MM.1S (cell line): ENCODE data around the gene CUL7.

Source experiments
- DNase-seq: peaks from one replicate; pipeline ENCODE4 v3.0.0-alpha.2; 2015
- H2AFZ ChIP-seq: fragments of 300-600 bp; sonication (generic); 2 replicates; pipeline ENCODE4 v1.6.0; 2016; ENCODE audit warnings: antibody characterized with exemption, low read length
- H3F3A ChIP-seq: fragments of 300-600 bp; sonication (generic); 2 replicates; pipeline ENCODE4 v1.6.1; 2016; ENCODE audit warnings: mild to moderate bottlenecking, antibody characterized with exemption, low read length, moderate library complexity, mixed read lengths; ENCODE audit not compliant: insufficient read depth
- H3K27ac ChIP-seq: fragments of 300-600 bp; sonication (generic); 2 replicates; pipeline ENCODE4 v1.5.1; 2016; ENCODE audit warnings: mild to moderate bottlenecking, low read length
- H3K27me3 ChIP-seq: fragments of 300-600 bp; sonication (generic); replicated peaks from 2 replicates; pipeline ENCODE4 v1.6.0; 2016; ENCODE audit warnings: low read length; ENCODE audit not compliant: insufficient read depth
- H3K36me3 ChIP-seq: fragments of 300-600 bp; sonication (generic); replicated peaks from 2 replicates; pipeline ENCODE4 v1.6.1; 2016; ENCODE audit warnings: mild to moderate bottlenecking, low read length, mixed read lengths; ENCODE audit not compliant: insufficient read depth
- H3K4me1 ChIP-seq: fragments of 300-600 bp; sonication (generic); 2 replicates; pipeline ENCODE4 v1.6.1; 2016; ENCODE audit warnings: low read length, mixed read lengths
- H3K4me2 ChIP-seq: fragments of 300-600 bp; sonication (generic); 2 replicates; pipeline ENCODE4 v1.6.0; 2016; ENCODE audit warnings: low read depth, low read length
- H3K4me3 ChIP-seq: fragments of 300-600 bp; sonication (generic); 2 replicates; pipeline ENCODE4 v1.5.1; 2016; ENCODE audit warnings: low read length, mixed read lengths
- H3K79me2 ChIP-seq: fragments of 300-600 bp; sonication (generic); 2 replicates; pipeline ENCODE4 v1.6.1; 2016; ENCODE audit warnings: mixed run types, low read length, mixed read lengths
- H3K9ac ChIP-seq: fragments of 300-600 bp; sonication (generic); 2 replicates; pipeline ENCODE4 v1.6.1; 2016; ENCODE audit warnings: low read length, mixed read lengths
- H3K9me2 ChIP-seq: fragments of 300-600 bp; sonication (generic); replicated peaks from 2 replicates; pipeline ENCODE4 v1.6.1; 2016; ENCODE audit warnings: mild to moderate bottlenecking, low read length, mixed read lengths; ENCODE audit not compliant: insufficient read depth
- H3K9me3 ChIP-seq: fragments of 300-600 bp; sonication (generic); replicated peaks from 2 replicates; pipeline ENCODE4 v1.6.1; 2016; ENCODE audit warnings: mild to moderate bottlenecking, low read length, mixed read lengths; ENCODE audit not compliant: insufficient read depth
- H4K20me1 ChIP-seq: fragments of 300-600 bp; sonication (generic); 2 replicates; pipeline ENCODE4 v1.6.1; 2016; ENCODE audit warnings: mild to moderate bottlenecking, low read length, moderate library complexity, mixed read lengths; ENCODE audit not compliant: insufficient read depth
- EZH2 ChIP-seq: fragments of 300-600 bp; sonication (generic); optimal IDR thresholded peaks from 2 replicates; pipeline ENCODE3; 2017; ENCODE audit warnings: low read depth, mild to moderate bottlenecking, antibody characterized with exemption, low read length, mixed read lengths
- EZH2phosphoT487 ChIP-seq: fragments of 300-600 bp; sonication (generic); IDR thresholded peaks from 2 replicates; pipeline ENCODE4 v1.6.1; 2018; ENCODE audit warnings: antibody characterized with exemption, low read length
- TF ChIP-seq, protein P1 (sequence below): fragments of 300-600 bp; sonication (generic); IDR thresholded peaks from 2 replicates; pipeline ENCODE4 v1.5.1; 2016; ENCODE audit warnings: antibody characterized with exemption, low read length, mixed read lengths

Gene CUL7

DNA sequence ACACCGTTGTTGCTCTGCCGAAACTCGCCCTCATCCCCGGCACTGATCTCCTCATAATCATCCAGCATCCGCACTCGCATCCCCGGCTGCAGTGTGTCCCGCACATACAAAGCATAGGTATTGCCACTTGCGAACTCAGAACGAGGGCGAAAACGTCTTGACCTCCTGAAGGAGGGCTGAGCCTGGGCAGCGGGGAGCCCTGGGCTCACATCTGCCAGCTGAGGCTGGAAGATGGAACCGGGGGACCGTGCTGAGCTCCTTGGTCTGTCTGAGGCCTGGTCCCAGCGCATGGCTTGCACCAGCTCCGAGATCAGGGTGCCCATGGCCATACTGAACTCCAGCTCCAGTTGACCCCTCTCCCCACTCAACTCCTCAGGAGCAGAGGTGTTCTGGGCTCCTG lies 2.7 kb downstream of the CUL7 start:
- no peak overlapping the region for H3K9ac ChIP-seq
- H3K4me2 ChIP-seq, result no peak overlapping the region
- peaks cover 4% of the 10 kb centered on the region; the same call in 1 of the 2 replicates for H3F3A ChIP-seq
- H3K9me3 ChIP-seq, result no peaks in the 10 kb centered on the region
- no peaks in the 10 kb centered on the region for H3K27me3 ChIP-seq
- TF ChIP-seq, protein P1, sequence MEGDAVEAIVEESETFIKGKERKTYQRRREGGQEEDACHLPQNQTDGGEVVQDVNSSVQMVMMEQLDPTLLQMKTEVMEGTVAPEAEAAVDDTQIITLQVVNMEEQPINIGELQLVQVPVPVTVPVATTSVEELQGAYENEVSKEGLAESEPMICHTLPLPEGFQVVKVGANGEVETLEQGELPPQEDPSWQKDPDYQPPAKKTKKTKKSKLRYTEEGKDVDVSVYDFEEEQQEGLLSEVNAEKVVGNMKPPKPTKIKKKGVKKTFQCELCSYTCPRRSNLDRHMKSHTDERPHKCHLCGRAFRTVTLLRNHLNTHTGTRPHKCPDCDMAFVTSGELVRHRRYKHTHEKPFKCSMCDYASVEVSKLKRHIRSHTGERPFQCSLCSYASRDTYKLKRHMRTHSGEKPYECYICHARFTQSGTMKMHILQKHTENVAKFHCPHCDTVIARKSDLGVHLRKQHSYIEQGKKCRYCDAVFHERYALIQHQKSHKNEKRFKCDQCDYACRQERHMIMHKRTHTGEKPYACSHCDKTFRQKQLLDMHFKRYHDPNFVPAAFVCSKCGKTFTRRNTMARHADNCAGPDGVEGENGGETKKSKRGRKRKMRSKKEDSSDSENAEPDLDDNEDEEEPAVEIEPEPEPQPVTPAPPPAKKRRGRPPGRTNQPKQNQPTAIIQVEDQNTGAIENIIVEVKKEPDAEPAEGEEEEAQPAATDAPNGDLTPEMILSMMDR, result no peak
- no peak for TF ChIP-seq EZH2
- TF ChIP-seq EZH2phosphoT487, result no peak
- 0 out of 2 replicates have a peak, but pooled peaks cover 10% of the 10 kb centered on the region for H3K4me1 ChIP-seq
- peaks cover 16% of the 10 kb centered on the region for H3K79me2 ChIP-seq
- no peak overlapping the region for H2AFZ ChIP-seq
- no peaks in the 10 kb centered on the region for H3K9me2 ChIP-seq
- H4K20me1 ChIP-seq, result no peaks in the 10 kb centered on the region
- no peaks in the 10 kb centered on the region for H3K36me3 ChIP-seq
- H3K27ac ChIP-seq, result no peak overlapping the region
- DNase-seq, result no peak
- no peak overlapping the region for H3K4me3 ChIP-seq

DNA sequence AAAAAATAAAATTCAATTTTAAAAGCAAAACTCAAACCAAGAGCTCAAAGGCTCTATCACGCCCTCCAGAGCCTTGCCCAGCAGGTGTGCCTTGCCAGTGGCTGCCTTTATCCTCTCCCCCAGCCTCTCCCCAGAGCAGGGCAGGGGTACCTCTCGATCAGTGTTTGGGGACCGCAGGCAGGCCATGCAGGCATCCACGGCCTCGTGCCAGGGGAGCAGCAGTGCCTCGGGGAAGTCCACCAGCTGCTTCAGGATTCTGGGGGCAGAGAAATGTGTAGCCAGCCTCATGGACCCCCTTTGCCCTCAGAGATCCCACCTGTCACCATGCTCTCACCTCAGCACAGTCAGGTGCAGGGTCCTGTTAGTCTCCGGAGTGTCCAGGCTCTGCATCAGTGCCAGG lies 5.7 kb downstream of the CUL7 start:
- no peak for DNase-seq
- Histone ChIP-seq H3K4me1 (0 out of 2 replicates have a peak, but pooled peaks cover 7% of the 10 kb centered on the region), H3K36me3 (no peaks in the 10 kb centered on the region), H3K27ac (no peak overlapping the region), H3K9ac (no peak overlapping the region), H3K27me3 (no peaks in the 10 kb centered on the region), H3K79me2 (peaks cover 11% of the 10 kb centered on the region), H3K4me3 (no peak overlapping the region), H2AFZ (no peak overlapping the region), H3F3A (no peaks in the 10 kb centered on the region), H3K9me2 (no peaks in the 10 kb centered on the region), H3K4me2 (no peak overlapping the region), H4K20me1 (no peaks in the 10 kb centered on the region), H3K9me3 (no peaks in the 10 kb centered on the region)
- TF ChIP-seq, protein P1, result no peak
- TF ChIP-seq EZH2, result no peak
- no peak for TF ChIP-seq EZH2phosphoT487

DNA sequence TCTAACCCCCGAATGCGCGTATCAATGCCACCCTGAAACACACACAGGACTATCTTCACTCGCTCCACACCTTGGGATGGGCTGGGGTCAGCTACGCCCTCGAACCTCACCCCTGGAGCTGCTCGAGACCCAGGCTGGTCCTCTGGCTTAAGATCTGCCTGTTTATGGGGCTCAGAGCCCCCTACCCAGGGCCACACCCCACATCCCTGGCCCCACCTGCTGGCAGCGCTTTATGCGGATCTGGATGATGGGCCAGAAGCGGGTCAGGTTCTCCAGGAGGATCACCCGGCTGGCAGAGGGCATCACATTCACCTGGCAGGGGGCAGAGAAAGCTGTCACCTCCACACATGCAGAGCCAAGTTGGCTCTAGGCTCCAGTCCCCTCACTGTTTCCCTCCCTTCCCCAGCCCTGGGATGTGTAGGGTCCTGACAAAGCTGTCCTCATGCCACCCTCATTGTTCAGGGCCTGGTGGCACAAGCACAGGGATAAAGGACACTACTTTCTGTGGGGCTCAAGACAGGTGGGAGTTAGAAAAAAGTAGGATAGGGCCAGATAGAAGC lies 8.2 kb downstream of the CUL7 start:
- no peak for DNase-seq
- TF ChIP-seq EZH2, result no peak
- TF ChIP-seq, protein P1, result no peak
- no peak for TF ChIP-seq EZH2phosphoT487
- H3K9me3 ChIP-seq, result no peaks in the 10 kb centered on the region
- H2AFZ ChIP-seq, result no peak overlapping the region
- no peaks in the 10 kb centered on the region for H3K27me3 ChIP-seq
- H3K4me3 ChIP-seq, result no peak overlapping the region
- no peaks in the 10 kb centered on the region for H3F3A ChIP-seq
- H3K79me2 ChIP-seq, result no peaks in the 10 kb centered on the region
- no peaks in the 10 kb centered on the region for H4K20me1 ChIP-seq
- H3K27ac ChIP-seq, result no peak overlapping the region
- no peaks in the 10 kb centered on the region for H3K9me2 ChIP-seq
- no peak overlapping the region for H3K9ac ChIP-seq
- no peaks in the 10 kb centered on the region for H3K4me1 ChIP-seq
- H3K36me3 ChIP-seq, result no peaks in the 10 kb centered on the region
- no peak overlapping the region for H3K4me2 ChIP-seq
